OCI-LY7 (cell line): ENCODE results near the gene ATP11A. TPM values are rescaled to one million over a fixed set of nuclear protein-coding genes. Genes with fewer than 3 reads are reported as not detected.

Experiments
- BruUV-seq: library from RNA; stranded (reverse); fragments of 400-500 nt; replicated peaks from 2 replicates; lab custom pipeline; 2021; lab: Mats Ljungman, UMichigan
- CTCF ChIA-PET: fragments of 300-600 bp; sonication (Branson Sonifier 250); formaldehyde crosslinking; loops from one replicate; lab custom pipeline; 2022; ENCODE audit warnings: antibody characterized with exemption; ENCODE audit not compliant: unreplicated experiment; lab: Charles Lee
- POLR2A ChIA-PET: fragments of 300-600 bp; sonication (Branson Sonifier 250); formaldehyde crosslinking; loops from one replicate; lab custom pipeline; 2022; ENCODE audit warnings: antibody characterized with exemption; lab: Charles Lee
- DNase-seq: peaks from one replicate; pipeline ENCODE4 v3.0.0-alpha.2; 2015; ENCODE audit warnings: low spot score
- H2AFZ ChIP-seq: fragments of 200-600 bp; sonication (generic), shearing (Covaris generic); 2 replicates; pipeline ENCODE4 v1.6.1; 2014; ENCODE audit warnings: mild to moderate bottlenecking, antibody characterized with exemption, low read length, moderate library complexity
- H3K27ac ChIP-seq: fragments of 200-600 bp; sonication (generic); 2 replicates; pipeline ENCODE4 v1.5.1; 2014; ENCODE audit warnings: mixed run types, low read depth, mild to moderate bottlenecking, moderate library complexity, low read length, inconsistent platforms; ENCODE audit not compliant: poor library complexity, severe bottlenecking
- H3K36me3 ChIP-seq: fragments of 200-600 bp; sonication (generic); 2 replicates; pipeline ENCODE4 v1.6.1; 2014; ENCODE audit warnings: mild to moderate bottlenecking, antibody characterized with exemption, low read length, moderate library complexity, mixed read lengths; ENCODE audit not compliant: insufficient read depth
- H3K4me1 ChIP-seq: fragments of 200-600 bp; sonication (generic); 2 replicates; pipeline ENCODE4 v1.5.1; 2014; ENCODE audit warnings: mild to moderate bottlenecking, low read length; ENCODE audit not compliant: insufficient read depth, poor library complexity, severe bottlenecking
- H3K4me2 ChIP-seq: fragments of 200-600 bp; sonication (generic); 2 replicates; pipeline ENCODE4 v1.6.1; 2014; ENCODE audit warnings: mild to moderate bottlenecking, low read length
- H3K4me3 ChIP-seq: fragments of 200-600 bp; sonication (generic); 2 replicates; pipeline ENCODE4 v1.5.1; 2014; ENCODE audit warnings: mild to moderate bottlenecking, low read depth, low read length; ENCODE audit not compliant: poor library complexity, severe bottlenecking
- H3K79me2 ChIP-seq: fragments of 200-600 bp; sonication (generic); 2 replicates; pipeline ENCODE4 v1.6.1; 2016; ENCODE audit warnings: low read depth, mild to moderate bottlenecking, low read length, moderate library complexity, mixed read lengths; ENCODE audit not compliant: insufficient read depth
- H3K9me2 ChIP-seq: fragments of 200-600 bp; sonication (generic); 2 replicates; pipeline ENCODE4 v1.6.1; 2016; ENCODE audit warnings: mild to moderate bottlenecking, low read length, mixed read lengths; ENCODE audit not compliant: insufficient read depth
- H3K9me3 ChIP-seq: fragments of 200-600 bp; sonication (generic); 2 replicates; pipeline ENCODE4 v1.6.1; 2014; ENCODE audit warnings: mild to moderate bottlenecking, mixed run types, low read length, mixed read lengths
- H4K20me1 ChIP-seq: fragments of 200-600 bp; sonication (generic); 2 replicates; pipeline ENCODE4 v1.6.1; 2014; ENCODE audit warnings: mild to moderate bottlenecking, antibody characterized with exemption, low read length, moderate library complexity, mixed read lengths; ENCODE audit not compliant: insufficient read depth
- EZH2phosphoT487 ChIP-seq: fragments of 200-600 bp; sonication (generic); IDR thresholded peaks from 2 replicates; pipeline ENCODE4 v1.6.1; 2018; ENCODE audit warnings: low read depth, borderline replicate concordance, mild to moderate bottlenecking, mixed run types, antibody characterized with exemption, low read length, moderate library complexity, mixed read lengths
- intact Hi-C: fragments of 100-400 bp; cut with micrococcal nuclease; formaldehyde crosslinking; loops from one replicate; pipeline ENCODE4 v1.10.0; 2022; ENCODE audit not compliant: unreplicated experiment
- total RNA-seq, 2 experiments: library from RNA; depleted of rRNA in 1 of 2; stranded (reverse); fragments of >200 nt in 1 of 2; shearing (Covaris generic) in 1 of 2; gene quantifications; 2 replicates each; pipeline ENCODE4 v1.2.3, GENCODE V29; 2014 to 2022
- TF ChIP-seq, protein P1 (sequence below): fragments of 200-600 bp; sonication (generic); conservative IDR thresholded peaks from 2 replicates; pipeline ENCODE4 v1.5.1; 2014; ENCODE audit warnings: mild to moderate bottlenecking, antibody characterized with exemption, low read length, moderate library complexity, mixed read lengths

The ATP11A gene
- total RNA-seq, 2 experiments from 2014 or later: 8.8 to 23.1 TPM

DNA sequence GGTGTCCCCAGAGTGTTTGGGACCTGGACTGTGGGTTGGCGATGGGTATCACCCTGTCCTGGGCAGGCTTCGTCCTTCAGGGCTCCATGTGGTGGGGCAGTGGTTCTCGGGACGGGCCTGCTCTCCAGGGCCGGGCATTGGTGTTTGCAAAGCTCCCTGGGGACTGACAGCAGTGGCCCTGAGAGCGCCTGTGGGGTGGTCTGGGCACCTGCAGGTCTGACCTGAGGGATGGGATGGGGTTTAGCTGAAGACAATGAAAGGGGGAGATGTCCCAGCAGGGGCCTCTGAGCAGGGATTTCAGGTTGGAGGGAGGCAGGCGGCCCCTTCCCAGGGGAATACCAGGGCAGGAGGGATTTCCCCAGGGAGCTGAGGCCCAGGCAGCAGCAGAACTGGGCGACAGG, 210.9 kb downstream of the ATP11A start:
- BruUV-seq: no TSS peak
- H3K79me2 ChIP-seq: no peaks in the 10 kb centered on the region
- H3K4me2 ChIP-seq: no peak overlapping the region
- TF ChIP-seq, protein P1, sequence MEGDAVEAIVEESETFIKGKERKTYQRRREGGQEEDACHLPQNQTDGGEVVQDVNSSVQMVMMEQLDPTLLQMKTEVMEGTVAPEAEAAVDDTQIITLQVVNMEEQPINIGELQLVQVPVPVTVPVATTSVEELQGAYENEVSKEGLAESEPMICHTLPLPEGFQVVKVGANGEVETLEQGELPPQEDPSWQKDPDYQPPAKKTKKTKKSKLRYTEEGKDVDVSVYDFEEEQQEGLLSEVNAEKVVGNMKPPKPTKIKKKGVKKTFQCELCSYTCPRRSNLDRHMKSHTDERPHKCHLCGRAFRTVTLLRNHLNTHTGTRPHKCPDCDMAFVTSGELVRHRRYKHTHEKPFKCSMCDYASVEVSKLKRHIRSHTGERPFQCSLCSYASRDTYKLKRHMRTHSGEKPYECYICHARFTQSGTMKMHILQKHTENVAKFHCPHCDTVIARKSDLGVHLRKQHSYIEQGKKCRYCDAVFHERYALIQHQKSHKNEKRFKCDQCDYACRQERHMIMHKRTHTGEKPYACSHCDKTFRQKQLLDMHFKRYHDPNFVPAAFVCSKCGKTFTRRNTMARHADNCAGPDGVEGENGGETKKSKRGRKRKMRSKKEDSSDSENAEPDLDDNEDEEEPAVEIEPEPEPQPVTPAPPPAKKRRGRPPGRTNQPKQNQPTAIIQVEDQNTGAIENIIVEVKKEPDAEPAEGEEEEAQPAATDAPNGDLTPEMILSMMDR: no peak
- TF ChIP-seq EZH2phosphoT487: no peak
- no peaks in the 10 kb centered on the region for H3K9me2 ChIP-seq
- intact Hi-C loops: no loop called here
- no peak overlapping the region for H3K4me3 ChIP-seq
- no peak for DNase-seq
- H3K9me3 ChIP-seq: no peaks in the 10 kb centered on the region
- H3K27ac ChIP-seq: no peak overlapping the region
- H3K4me1 ChIP-seq: no peaks in the 10 kb centered on the region
- CTCF ChIA-PET: no interaction called here
- no peaks in the 10 kb centered on the region for H3K36me3 ChIP-seq
- POLR2A ChIA-PET: no interaction called here
- H2AFZ ChIP-seq: no peak overlapping the region
- no peaks in the 10 kb centered on the region for H4K20me1 ChIP-seq

DNA sequence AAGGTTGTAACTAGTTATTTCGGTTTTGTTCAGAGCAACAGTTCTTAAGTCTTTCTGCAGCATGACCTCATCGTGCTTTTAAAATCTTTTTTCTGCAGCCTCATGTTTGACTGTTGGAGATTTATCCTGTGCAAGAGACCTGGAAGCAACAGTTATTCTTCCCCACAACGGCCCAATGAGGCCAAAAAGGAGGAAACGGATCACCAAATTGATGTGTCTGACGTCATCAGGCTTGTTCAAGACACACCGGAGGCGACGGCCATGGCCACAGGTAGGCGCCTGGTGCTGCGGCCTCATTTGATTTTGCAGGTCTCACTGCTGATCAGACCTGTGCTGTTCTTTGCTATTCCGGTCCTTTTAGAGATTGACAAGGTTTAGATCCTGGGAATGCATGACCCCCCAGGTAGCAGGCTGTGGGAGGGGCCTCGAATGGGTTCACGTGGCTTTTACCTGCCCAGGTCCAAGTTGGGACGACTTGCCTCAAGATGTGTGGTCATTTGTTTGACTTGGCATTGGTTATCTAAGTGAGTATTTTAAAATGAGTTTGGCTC, 212.3 kb downstream of the ATP11A start:
- ChIA-PET POLR2A (no interaction called here), CTCF (no interaction called here)
- H4K20me1 ChIP-seq: no peaks in the 10 kb centered on the region
- no peak for TF ChIP-seq EZH2phosphoT487
- TF ChIP-seq, protein P1: no peak
- no peaks in the 10 kb centered on the region for H3K36me3 ChIP-seq
- H3K9me3 ChIP-seq: no peaks in the 10 kb centered on the region
- H3K9me2 ChIP-seq: no peaks in the 10 kb centered on the region
- H2AFZ ChIP-seq: no peak overlapping the region
- H3K27ac ChIP-seq: no peak overlapping the region
- no peak for DNase-seq
- H3K79me2 ChIP-seq: no peaks in the 10 kb centered on the region
- H3K4me3 ChIP-seq: no peak overlapping the region
- intact Hi-C loops: no loop called here
- H3K4me2 ChIP-seq: no peak overlapping the region
- BruUV-seq: no TSS peak
- no peaks in the 10 kb centered on the region for H3K4me1 ChIP-seq

DNA sequence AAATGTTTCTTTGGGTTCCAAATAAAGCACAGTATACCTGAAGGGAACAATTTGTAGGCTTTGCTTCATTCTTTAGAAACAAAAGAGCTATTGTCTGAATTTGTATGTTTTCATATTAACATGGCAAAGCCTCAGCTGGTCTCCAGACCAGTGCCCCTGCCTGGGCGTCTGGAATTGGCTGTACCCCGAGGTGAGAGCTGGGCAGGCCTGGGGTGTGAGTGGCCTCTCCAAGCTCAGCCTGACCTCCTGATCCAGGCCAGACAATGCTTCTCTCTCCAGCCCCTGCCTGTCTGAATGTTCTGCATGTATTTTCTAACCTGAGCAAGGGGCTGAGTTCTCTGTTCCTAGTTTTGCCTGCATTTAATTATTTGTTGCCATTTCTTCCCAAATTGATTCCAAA, 212.8 kb downstream of the ATP11A start:
- Histone ChIP-seq H3K9me2 (no peaks in the 10 kb centered on the region), H3K79me2 (no peaks in the 10 kb centered on the region), H3K4me2 (no peak overlapping the region), H4K20me1 (no peaks in the 10 kb centered on the region), H3K9me3 (no peaks in the 10 kb centered on the region), H2AFZ (no peak overlapping the region), H3K36me3 (no peaks in the 10 kb centered on the region), H3K4me3 (no peak overlapping the region), H3K4me1 (no peaks in the 10 kb centered on the region), H3K27ac (no peak overlapping the region)
- POLR2A ChIA-PET: no interaction called here
- no peak for TF ChIP-seq EZH2phosphoT487
- TF ChIP-seq, protein P1: no peak
- no TSS peak for BruUV-seq
- CTCF ChIA-PET: no interaction called here
- no peak for DNase-seq
- intact Hi-C loops: no loop called here
